GM13977 (cell line): ENCODE data around the gene TNFSF10.

ENCODE experiments used
- DNase-seq: peaks from one replicate; pipeline ENCODE4 v3.0.0; 2012; ENCODE audit warnings: low spot score
- in situ Hi-C: fragments of 300-500 bp; cut with MboI; formaldehyde crosslinking; loops from one replicate; pipeline ENCODE4 v1.12.0; 2022; ENCODE audit warnings: low sequenced_read_pairs, low pct_unique_long_range_greater_than_20kb, mixed read lengths, inconsistent platforms; ENCODE audit not compliant: unreplicated experiment
- TF ChIP-seq, protein P1 (sequence below): IDR thresholded peaks from 2 replicates; pipeline ENCODE4 v1.5.1; 2012; ENCODE audit warnings: mild to moderate bottlenecking, control low read depth; ENCODE audit not compliant: insufficient read depth; ENCODE audit errors: extremely low read depth, missing control alignments

Gene TNFSF10

DNA sequence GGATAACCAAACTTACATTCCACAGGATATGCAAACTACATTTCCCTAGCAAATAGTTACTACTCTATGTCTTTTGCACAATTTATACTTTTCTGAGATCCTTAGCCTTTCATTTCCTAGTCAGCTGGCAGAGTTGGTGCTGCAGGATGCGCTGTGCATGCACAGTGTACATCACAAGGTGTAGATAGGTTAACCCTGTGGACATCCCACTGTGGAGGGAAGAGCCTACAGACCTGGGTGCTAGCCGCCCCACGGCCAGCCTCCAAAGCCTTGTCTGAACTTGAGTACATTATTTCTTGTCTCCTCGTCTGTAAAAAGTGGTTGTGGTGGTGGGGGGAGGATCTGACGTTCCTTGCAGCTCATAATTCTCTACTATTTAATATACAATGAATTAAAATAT, 3.5 kb downstream of the TNFSF10 start:
- DNase-seq: no peak
- TF ChIP-seq, protein P1, sequence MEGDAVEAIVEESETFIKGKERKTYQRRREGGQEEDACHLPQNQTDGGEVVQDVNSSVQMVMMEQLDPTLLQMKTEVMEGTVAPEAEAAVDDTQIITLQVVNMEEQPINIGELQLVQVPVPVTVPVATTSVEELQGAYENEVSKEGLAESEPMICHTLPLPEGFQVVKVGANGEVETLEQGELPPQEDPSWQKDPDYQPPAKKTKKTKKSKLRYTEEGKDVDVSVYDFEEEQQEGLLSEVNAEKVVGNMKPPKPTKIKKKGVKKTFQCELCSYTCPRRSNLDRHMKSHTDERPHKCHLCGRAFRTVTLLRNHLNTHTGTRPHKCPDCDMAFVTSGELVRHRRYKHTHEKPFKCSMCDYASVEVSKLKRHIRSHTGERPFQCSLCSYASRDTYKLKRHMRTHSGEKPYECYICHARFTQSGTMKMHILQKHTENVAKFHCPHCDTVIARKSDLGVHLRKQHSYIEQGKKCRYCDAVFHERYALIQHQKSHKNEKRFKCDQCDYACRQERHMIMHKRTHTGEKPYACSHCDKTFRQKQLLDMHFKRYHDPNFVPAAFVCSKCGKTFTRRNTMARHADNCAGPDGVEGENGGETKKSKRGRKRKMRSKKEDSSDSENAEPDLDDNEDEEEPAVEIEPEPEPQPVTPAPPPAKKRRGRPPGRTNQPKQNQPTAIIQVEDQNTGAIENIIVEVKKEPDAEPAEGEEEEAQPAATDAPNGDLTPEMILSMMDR: no peak
- in situ Hi-C loops: no loop called here

DNA sequence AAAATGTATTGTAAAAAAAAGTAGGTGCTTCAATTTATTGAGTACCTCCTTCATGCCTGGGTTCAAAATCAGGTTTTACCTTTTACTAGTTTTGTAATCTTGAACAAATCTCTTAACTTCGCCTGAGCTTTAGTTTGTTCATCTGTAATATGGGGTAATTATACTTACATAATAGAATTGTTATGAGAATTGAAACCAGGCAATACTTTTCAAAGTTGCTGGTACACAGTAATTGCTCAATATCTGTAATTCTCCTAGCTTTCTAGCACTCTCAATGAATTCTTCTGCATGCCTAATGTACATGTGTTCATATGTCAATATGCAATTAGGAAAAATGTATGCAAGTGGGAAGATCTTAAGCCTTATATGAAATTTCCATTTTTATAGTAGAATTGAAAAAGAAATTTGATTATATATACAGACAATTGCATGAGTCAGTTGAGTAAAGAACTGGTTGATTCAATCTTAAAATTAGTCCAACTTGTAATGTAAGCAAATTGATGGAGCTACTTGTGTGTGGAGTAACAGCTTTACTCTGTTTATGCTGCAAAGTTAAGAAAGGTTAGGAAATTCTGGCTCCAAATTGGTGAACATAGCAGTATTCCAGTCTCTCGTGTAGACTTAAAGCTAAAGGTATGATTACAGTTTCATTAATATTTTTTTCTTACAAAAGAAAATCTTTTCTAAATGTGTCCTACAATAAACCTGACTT, 4.1 kb downstream of the TNFSF10 start:
- in situ Hi-C loops: no loop called here
- TF ChIP-seq, protein P1: no peak
- no peak for DNase-seq

DNA sequence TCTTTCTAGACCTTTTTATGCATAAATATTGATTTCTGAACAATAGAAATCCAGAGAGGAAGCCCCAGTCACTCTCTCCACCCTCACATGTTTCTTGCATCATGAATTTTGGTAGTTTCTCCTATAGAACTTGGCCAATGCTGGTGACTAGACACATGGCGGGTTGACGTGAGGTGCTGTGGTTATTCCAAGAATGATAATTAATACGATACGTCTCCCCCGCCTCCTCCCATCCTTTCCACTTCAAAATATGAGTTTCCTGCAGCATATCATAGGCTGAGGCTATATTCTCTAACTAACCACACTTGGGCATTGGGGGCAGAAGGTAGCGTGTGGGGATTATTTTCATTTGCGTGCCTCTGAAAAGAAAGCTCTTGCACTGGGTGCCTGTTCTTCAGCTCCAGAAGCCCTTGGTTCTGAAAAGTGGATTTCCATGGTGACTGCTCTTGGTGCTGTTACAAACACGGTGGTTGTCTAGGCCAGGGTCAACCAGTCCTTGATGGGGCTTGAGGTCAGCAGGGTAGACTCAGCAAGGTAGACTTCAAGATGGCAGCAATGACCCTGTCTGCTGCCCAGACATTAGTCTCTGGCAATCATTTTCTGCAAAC, 5.3 kb downstream of the TNFSF10 start:
- in situ Hi-C loops: no loop called here
- TF ChIP-seq, protein P1: no peak
- DNase-seq: no peak

DNA sequence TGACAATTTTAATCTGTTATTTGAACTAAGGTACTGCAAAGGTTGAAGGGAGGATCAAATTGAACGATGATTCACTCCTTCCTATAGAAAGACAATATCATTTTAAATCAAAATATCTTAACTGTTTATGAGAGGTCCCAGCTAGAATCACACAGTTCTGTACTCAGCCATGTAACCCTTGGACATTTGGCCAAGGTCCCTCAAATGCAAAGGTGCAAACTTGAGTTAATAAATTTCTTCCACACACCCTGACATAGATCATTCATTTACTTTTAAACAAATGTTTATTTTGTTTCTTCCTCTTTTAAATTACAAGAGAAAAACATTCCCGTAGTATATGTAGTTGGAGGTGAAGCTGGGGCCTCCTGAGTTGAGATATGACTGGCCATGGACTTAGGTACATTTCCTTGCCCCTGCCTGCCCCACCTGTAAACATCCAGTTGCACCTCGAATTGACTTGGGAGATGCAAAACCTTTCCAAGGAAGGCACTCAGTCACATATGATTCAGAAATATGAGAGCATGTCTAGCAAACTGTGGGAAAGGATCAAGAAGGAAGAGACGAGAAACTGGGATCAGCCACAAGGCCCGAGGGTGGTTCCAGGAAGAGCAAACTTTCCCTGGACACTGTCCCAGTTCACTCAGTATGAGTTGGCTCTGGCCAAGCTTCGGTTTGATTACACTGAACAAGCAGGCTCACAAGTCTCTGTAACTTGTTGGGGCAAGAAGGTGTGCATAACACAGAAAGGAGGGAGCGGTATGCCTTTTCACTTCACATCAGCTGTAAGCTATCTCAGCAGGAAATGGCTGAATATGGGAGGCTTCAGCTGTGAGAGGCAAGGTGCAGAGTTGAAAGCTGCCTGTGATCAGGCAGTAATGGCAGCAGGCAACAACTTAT, 6.7 kb downstream of the TNFSF10 start:
- in situ Hi-C loops: no loop called here
- TF ChIP-seq, protein P1: no peak
- DNase-seq: no peak

DNA sequence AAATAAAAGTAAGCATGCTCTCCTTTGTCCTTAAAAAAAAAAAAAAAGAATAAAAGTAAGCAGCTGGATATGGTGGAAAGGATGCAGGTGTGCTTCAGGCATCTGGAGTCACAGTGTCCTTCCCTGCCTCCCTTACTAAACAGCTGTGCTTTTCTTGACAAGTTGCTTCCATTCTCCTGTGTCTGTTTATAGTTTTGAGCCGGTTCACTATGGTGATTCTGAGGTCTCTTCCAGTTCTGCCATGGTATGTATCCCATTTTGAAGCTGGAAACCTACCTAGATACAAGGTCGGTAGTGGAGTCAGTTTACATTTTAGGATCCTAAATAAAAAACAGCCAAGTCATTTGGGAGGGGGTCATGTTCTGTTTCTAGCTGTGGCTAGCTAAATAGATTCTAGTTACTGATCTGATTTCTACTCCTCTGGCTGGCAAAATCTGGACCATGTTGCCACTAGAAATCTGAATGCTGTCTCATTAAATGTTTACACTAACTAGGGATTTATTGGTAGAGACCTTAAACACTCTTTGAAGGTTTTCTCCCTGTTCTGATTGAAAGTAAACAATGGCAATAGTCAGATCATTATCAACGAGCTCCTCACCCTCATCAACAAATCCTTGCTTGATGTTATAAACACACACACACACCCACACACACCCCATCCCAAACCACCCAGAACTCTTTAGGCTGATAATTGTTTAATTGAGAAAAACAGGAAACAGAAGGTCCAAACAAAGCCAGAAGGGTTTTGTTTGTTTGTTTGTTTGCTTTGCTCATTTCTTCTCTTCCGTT, 7.9 kb downstream of the TNFSF10 start:
- DNase-seq: no peak
- in situ Hi-C loops: no loop called here
- TF ChIP-seq, protein P1: no peak

DNA sequence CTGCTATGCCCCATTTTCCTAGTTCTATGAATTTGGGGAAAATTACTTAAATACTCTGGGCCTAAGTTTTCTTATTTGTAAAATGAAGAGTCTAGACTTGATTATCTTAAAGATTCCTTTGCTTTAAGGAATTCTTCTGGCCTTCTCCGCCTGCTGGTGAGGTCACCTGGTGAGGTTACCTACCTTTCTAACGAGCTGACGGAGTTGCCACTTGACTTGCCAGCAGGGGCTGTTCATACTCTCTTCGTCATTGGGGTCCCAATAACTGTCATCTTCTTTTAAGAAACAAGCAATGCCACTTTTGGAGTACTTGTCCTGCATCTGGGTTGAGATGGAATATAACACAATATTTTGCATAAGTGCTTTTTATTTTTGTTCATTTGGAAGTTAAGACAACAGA, 8.6 kb downstream of the TNFSF10 start:
- TF ChIP-seq, protein P1: no peak
- no peak for DNase-seq
- in situ Hi-C loops: no loop called here
